ENCODE results near the gene CDIPT. TPM values are rescaled to one million over a fixed set of nuclear protein-coding genes. Genes with fewer than 3 reads are reported as not detected.

The CDIPT gene
- total and polyA plus RNA-seq, 8 donors, result 69.5 to 84.8 (median 78.3) TPM

GRCh38 chr16:29813644-29814562 is 49.1 kb downstream of the CDIPT start:
- H3K4me1 ChIP-seq, result peaks cover 35 to 81% of the 10 kb centered on the region in 2 donors

GRCh38 chr16:29812754-29813643 is 50.0 kb downstream of the CDIPT start:
- Histone ChIP-seq H3K9me3 (no peaks in the 10 kb centered on the region), H3K4me3 (peak overlapping the region; percentile 37 to 50), H3K4me1 (peaks cover 41 to 82% of the 10 kb centered on the region in 2 donors), H3K27me3 (peaks cover 0 to 20% of the 10 kb centered on the region in 2 donors), H3K27ac (peak overlapping the region in 1 of 2 donors; percentile 81), H3K36me3 (peaks cover 0 to 23% of the 10 kb centered on the region in 2 donors)
- ATAC-seq, result no peak
- intact Hi-C loops (cut with DNase I), result no loop called here
- no peak for DNase-seq
- no peak for TF ChIP-seq CTCF (IDR thresholded peaks at IDR 0.05)

More at GRCh38 chr16:29813644-29814562, 49.1 kb downstream of the CDIPT start:
- no peaks in the 10 kb centered on the region for H3K9me3 ChIP-seq
- intact Hi-C loops (cut with DNase I), result no loop called here
- no peak for TF ChIP-seq CTCF (IDR thresholded peaks at IDR 0.05)
- no peak overlapping the region for H3K4me3 ChIP-seq
- no peak for DNase-seq
- peaks cover 0 to 26% of the 10 kb centered on the region in 2 donors for H3K36me3 ChIP-seq
- peaks cover 0 to 20% of the 10 kb centered on the region in 2 donors for H3K27me3 ChIP-seq
- peak overlapping the region in 1 of 2 donors; percentile 3 for H3K27ac ChIP-seq
- ATAC-seq, result no peak

GRCh38 chr16:29811896-29812665 is 50.9 kb downstream of the CDIPT start, which contains the start of gene PRRT2:
Gene PRRT2 (plus strand): TSS chr16:29812193. CDS start chr16:29813055, 862 bp downstream.
- Histone ChIP-seq H3K4me1 (peaks cover 36 to 81% of the 10 kb centered on the region in 2 donors), H3K9me3 (no peaks in the 10 kb centered on the region), H3K27ac (peak within 1 kb of the TSS; percentile 66 to 81), H3K36me3 (peaks cover 0 to 22% of the 10 kb centered on the region in 2 donors), H3K4me3 (peak within 1 kb of the TSS; percentile 37 to 50), H3K27me3 (peaks cover 0 to 20% of the 10 kb centered on the region in 2 donors)
- no peak for TF ChIP-seq CTCF (IDR thresholded peaks at IDR 0.05)
- intact Hi-C loops (cut with DNase I), result no loop called here
- DNase-seq (peak in 2 of 4 donors; percentile 83), ATAC-seq (no peak)

GRCh38 chr16:29811170-29811895 is 51.7 kb downstream of the CDIPT start:
- intact Hi-C loops (cut with DNase I), result no loop called here
- ATAC-seq (peak; percentile 69), DNase-seq (peak; percentile 92 to 98 (median 98))
- TF ChIP-seq CTCF (IDR thresholded peaks at IDR 0.05), result no peak
- Histone ChIP-seq H3K9me3 (no peaks in the 10 kb centered on the region), H3K4me1 (peaks cover 36 to 76% of the 10 kb centered on the region in 2 donors), H3K4me3 (peak overlapping the region; percentile 37 to 50), H3K27ac (peak overlapping the region; percentile 66 to 81), H3K27me3 (peaks cover 0 to 20% of the 10 kb centered on the region in 2 donors), H3K36me3 (peaks cover 0 to 22% of the 10 kb centered on the region in 2 donors)
